Skeletal muscle satellite cell (primary cell): ENCODE data around the gene PID1.

ENCODE experiments used
- H3K27me3 ChIP-seq: 2 replicates; pipeline ENCODE4 v1.7.0; 2013; ENCODE audit warnings: low read length; ENCODE audit not compliant: control insufficient read depth, insufficient read depth
- H3K36me3 ChIP-seq: 2 replicates; pipeline ENCODE4 v1.7.0; 2013; ENCODE audit warnings: mild to moderate bottlenecking, control low read depth, low read length; ENCODE audit not compliant: insufficient read depth
- H3K4me1 ChIP-seq: 2 replicates; pipeline ENCODE4 v1.7.0; 2013; ENCODE audit warnings: low read length; ENCODE audit not compliant: control insufficient read depth, insufficient read depth
- H3K4me2 ChIP-seq: 2 replicates; pipeline ENCODE4 v1.7.0; 2013; ENCODE audit warnings: mild to moderate bottlenecking, low read length
- H3K4me3 ChIP-seq: 2 replicates; pipeline ENCODE4 v1.7.0; 2013; ENCODE audit warnings: low read length
- H3K9ac ChIP-seq: 2 replicates; pipeline ENCODE4 v1.7.0; 2013; ENCODE audit warnings: mild to moderate bottlenecking, low read depth, low read length, moderate library complexity
- H3K9me3 ChIP-seq: replicated peaks from 2 replicates; pipeline ENCODE4 v1.7.0; 2013; ENCODE audit warnings: mild to moderate bottlenecking, control low read depth, low read length

PID1 gene

DNA sequence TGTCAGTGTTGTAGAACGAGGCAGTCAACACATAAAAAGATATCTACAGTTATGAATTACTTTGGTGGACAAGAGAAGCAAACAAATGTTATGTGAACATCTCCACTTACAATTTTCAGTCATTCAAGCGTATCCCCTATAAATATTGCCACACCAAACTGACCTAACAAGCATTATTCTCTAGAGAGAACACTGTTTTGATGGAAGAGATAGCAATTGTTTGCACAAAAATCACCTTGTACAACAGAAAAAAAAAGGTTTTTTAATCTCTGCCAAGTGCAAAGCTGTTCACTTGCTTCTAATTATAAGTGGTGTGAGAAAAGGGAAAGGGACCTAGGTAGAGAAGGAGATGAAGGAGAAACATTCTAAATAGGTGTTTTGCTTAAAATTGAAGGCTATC, 33.8 kb downstream of the PID1 start:
- Histone ChIP-seq H3K27me3 (no peaks in the 10 kb centered on the region), H3K9ac (no peak overlapping the region), H3K4me1 (no peaks in the 10 kb centered on the region), H3K4me2 (no peak overlapping the region), H3K36me3 (no peaks in the 10 kb centered on the region), H3K4me3 (no peak overlapping the region), H3K9me3 (no peaks in the 10 kb centered on the region)

DNA sequence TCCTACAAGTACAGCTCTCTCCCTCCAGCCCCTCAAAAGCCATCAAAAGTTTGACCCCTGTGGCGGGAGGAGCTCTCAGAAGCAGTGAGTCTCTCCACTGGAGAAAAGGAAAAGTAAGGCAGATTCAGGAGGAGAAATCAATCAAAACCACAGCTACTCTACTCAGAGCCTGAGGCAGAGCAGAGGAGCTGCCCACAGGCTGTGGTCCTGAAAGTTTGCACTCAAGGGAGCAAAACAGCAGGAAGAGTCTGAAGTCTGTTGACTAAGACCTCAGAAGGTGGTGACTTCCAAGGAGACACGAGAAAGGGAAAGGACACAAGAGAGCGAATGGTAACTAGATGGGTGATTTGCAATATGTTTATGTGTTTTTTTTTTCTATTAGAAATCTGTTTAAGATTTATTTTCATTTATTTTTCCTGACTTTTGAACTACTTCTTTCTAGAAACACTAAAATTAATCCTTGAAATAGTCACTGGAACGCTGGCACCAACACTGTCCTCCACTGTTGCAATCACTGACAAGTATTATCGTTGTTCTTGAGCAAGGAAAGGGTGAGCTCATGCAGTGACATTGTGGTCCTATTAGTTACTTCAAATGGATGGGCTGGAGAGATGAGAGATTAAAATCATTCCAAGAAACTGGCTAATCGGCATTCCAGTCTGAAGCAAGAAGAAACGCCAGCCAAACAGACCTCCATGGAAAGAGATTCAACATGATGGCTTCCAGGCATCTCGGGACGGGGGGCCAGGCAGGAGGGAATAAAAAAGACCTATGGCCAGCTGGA, 35.8 kb downstream of the PID1 start:
- Histone ChIP-seq H3K36me3 (no peaks in the 10 kb centered on the region), H3K27me3 (no peaks in the 10 kb centered on the region), H3K4me1 (no peaks in the 10 kb centered on the region), H3K4me3 (no peak overlapping the region), H3K9ac (no peak overlapping the region), H3K9me3 (no peaks in the 10 kb centered on the region), H3K4me2 (no peak overlapping the region)

DNA sequence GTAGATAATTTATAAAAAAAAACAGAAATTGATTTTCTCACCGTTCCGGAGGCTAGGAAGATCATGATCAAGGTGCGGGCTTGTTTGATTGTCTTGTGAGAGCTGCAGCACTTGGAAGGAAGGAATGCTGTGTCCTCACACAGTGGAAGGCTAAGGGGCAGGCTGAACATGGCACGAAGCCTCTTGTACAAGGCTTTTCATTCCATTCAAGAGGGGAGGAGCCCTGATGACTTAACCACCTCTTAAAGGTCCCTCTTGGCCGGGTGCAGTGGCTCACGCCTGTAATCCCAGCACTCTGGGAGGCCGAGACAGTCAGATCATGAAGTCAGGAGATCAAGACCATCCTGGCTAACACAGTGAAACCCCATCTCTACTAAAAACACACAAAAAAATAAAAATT, 39.2 kb downstream of the PID1 start:
- no peaks in the 10 kb centered on the region for H3K9me3 ChIP-seq
- no peak overlapping the region for H3K4me2 ChIP-seq
- H3K4me3 ChIP-seq, result no peak overlapping the region
- no peaks in the 10 kb centered on the region for H3K36me3 ChIP-seq
- H3K9ac ChIP-seq, result no peak overlapping the region
- no peaks in the 10 kb centered on the region for H3K27me3 ChIP-seq
- H3K4me1 ChIP-seq, result no peaks in the 10 kb centered on the region

DNA sequence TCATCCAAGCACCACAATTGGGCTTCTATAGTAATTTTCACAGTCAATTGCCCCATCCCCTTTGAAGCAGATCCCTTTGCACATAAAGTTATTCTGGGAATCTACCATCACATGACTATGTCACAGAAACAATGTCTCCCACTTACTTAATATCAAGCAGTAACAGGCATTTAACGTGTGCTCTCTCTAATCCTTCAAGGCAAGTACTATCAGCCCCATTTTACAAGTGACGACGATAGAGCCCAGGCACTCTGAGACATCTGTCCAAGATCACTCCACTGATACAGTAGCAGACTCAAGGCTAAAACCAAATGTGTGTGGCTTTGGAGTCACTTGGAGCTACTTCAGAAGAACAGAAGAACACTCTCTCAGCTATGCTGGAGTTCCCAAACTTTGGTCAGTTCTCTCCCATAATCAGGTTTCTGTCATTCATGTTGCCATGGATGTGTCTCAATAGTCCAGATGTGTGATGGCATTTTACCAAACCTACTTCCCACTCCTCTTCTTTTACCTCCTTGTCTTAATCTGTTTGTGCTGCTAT, 39.7 kb downstream of the PID1 start:
- no peak overlapping the region for H3K4me2 ChIP-seq

DNA sequence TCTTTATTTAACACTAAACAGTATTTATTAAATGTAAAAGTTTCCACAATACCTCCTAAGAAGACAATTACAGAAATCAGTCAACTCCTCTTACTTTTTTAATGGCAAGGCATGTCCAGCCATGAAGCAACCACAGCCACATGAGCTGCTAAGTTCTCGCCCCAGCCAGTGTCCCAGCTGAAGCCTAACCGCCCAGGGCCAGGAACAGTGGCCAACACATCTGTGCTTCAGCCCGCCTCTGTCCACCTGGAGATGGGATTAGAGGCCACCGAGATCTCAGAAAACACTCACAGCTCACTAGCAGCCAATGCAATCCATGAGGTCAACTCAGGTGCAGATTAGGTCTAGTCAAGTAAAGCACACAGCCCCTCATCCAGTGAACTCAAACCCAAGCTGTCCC, 40.2 kb downstream of the PID1 start:
- Histone ChIP-seq H3K4me2 (no peak overlapping the region), H3K9me3 (no peaks in the 10 kb centered on the region)

More for the DNA sequence above, 39.7 kb downstream of the PID1 start:
- Histone ChIP-seq H3K36me3 (no peaks in the 10 kb centered on the region), H3K4me1 (no peaks in the 10 kb centered on the region), H3K9me3 (no peaks in the 10 kb centered on the region), H3K4me3 (no peak overlapping the region), H3K9ac (no peak overlapping the region), H3K27me3 (no peaks in the 10 kb centered on the region)

DNA sequence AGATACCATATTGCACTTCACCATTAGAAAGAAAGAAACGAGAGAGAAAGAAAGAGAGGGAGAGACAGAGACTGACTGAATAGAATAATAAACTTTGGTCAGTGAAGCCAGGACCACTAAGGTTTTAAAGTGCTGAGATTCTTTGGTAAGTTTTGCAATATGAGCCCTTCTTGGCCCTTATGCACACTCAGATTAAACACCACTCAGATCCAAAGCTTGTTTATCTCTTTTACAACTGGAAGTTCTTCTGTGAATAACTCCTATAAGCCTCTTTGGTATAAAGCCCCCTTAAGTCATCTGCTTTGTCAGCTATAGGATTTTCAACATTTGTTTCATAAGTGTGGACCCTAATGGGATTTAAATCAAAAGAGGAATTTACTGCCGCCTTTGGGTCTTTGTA, 40.8 kb downstream of the PID1 start:
- Histone ChIP-seq H3K36me3 (no peaks in the 10 kb centered on the region), H3K9ac (no peak overlapping the region), H3K27me3 (no peaks in the 10 kb centered on the region), H3K4me1 (no peaks in the 10 kb centered on the region), H3K4me3 (no peak overlapping the region), H3K4me2 (no peak overlapping the region), H3K9me3 (no peaks in the 10 kb centered on the region)

More for the DNA sequence above, 40.2 kb downstream of the PID1 start:
- Histone ChIP-seq H3K4me1 (no peaks in the 10 kb centered on the region), H3K9ac (no peak overlapping the region), H3K27me3 (no peaks in the 10 kb centered on the region), H3K36me3 (no peaks in the 10 kb centered on the region), H3K4me3 (no peak overlapping the region)

DNA sequence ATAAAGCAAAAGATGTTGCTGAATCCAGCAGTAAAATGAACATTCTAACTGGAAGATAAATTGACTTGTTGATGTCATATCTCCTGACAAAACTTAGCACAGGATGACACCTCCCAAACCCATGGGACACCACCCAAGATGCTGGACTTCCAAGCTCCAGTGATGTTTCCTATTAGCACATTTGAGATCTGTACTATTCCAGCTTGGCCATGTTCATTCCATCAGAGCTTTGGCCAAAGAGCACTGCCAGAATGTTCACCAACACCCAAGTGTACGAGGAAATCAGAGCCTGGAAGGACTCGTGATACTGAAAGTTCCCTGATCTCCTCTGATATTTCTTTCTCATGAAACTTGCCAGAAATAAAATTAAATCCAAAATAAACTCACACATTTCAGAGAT, 44.7 kb downstream of the PID1 start:
- no peaks in the 10 kb centered on the region for H3K27me3 ChIP-seq
- no peaks in the 10 kb centered on the region for H3K4me1 ChIP-seq
- H3K9me3 ChIP-seq, result no peaks in the 10 kb centered on the region
- H3K4me2 ChIP-seq, result no peak overlapping the region
- H3K36me3 ChIP-seq, result no peaks in the 10 kb centered on the region
- H3K4me3 ChIP-seq, result no peak overlapping the region
- no peak overlapping the region for H3K9ac ChIP-seq

DNA sequence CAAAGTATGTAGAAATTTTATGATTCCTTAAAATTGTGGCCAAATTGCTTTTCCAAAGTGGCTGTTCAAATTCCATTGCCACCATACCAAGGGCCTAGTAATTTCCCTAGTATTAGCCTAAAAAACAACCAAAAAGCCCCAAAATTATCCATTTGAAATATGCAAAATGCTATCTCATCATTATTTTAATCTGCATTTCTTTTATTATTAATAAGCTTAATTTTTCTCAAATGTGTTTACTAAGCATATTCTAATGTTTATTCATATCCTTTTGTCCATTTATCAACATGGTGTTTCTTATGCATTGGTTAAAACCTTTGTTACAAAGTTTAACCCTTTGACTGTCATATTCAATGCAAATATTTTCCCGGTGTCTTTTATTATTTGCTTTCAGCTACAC, 48.0 kb downstream of the PID1 start:
- H3K4me2 ChIP-seq, result no peak overlapping the region
- H3K27me3 ChIP-seq, result no peaks in the 10 kb centered on the region
- H3K9me3 ChIP-seq, result no peaks in the 10 kb centered on the region
- H3K9ac ChIP-seq, result no peak overlapping the region
- H3K36me3 ChIP-seq, result no peaks in the 10 kb centered on the region
- H3K4me1 ChIP-seq, result no peaks in the 10 kb centered on the region
- H3K4me3 ChIP-seq, result no peak overlapping the region

DNA sequence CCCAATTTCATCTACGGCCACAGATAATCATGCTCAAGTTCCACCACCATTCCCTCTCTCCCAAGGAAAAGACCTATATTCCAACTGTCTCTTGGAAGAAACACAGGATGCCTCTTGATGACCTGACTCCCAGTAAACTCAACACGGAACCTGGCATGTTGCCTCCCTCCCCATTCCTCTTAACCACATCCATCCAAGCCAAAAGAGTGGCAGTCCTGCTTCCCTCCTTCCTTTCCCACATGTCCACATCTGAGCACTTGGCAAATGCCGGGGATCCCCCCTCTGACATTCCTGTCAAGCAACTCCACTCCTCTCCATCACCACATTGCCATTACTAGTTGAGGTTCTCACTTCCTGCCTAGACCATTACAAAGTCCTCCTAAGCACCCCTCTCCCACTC, 49.4 kb downstream of the PID1 start:
- H3K9me3 ChIP-seq, result no peaks in the 10 kb centered on the region
- H3K36me3 ChIP-seq, result no peaks in the 10 kb centered on the region
- H3K4me3 ChIP-seq, result no peak overlapping the region
- H3K9ac ChIP-seq, result no peak overlapping the region
- no peaks in the 10 kb centered on the region for H3K27me3 ChIP-seq
- no peaks in the 10 kb centered on the region for H3K4me1 ChIP-seq
- H3K4me2 ChIP-seq, result no peak overlapping the region

DNA sequence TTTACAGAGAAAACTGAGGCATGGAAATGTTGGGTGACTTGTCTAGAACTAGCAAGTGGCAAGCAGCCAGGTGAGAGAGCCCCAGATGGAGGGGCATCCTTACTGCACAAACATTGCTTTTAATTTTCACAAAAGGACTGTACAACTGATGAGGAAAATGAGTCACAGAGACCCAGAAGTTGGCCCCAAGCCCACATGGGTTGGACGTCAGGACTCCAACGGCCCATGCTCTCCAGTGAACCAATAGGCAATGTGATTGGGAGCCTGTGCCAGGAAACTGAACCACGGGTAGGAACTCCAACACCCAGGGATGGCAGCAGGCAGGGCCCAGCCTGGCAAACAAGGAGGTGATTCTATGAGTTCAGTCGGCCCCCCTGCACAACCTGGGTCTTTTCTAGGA, 50.8 kb downstream of the PID1 start:
- no peak overlapping the region for H3K4me2 ChIP-seq
- H3K27me3 ChIP-seq, result no peaks in the 10 kb centered on the region
- H3K9me3 ChIP-seq, result no peaks in the 10 kb centered on the region
- H3K4me1 ChIP-seq, result no peaks in the 10 kb centered on the region
- H3K9ac ChIP-seq, result no peak overlapping the region
- no peaks in the 10 kb centered on the region for H3K36me3 ChIP-seq
- H3K4me3 ChIP-seq, result no peak overlapping the region

DNA sequence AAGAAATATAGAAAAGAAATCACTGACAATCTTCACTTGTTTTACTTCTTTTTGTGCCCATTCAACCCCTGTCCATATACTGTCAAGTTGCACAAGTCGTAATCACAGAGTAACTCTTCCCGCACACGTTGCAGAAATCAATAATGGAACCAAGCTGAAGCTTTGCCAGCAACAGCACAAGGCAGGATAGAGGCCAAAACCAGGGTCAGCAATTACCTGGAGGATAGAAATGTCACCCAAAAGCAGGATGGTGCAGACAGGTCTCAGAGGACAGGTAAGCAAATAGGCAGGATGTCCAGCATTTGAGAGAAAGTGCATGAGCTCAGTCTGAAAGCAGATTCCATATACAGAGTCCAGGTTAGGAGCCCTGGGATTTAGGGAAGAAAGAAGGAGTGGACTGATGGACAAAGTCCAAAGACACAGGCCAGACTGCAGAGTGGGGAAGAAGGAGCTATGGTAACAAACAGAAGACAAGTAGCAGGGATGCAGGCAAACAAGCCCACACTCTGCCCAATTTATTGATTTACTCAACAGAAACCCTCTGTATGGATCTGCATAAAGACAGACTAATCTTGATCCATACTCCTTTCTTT, 52.7 kb downstream of the PID1 start:
- no peaks in the 10 kb centered on the region for H3K4me1 ChIP-seq

DNA sequence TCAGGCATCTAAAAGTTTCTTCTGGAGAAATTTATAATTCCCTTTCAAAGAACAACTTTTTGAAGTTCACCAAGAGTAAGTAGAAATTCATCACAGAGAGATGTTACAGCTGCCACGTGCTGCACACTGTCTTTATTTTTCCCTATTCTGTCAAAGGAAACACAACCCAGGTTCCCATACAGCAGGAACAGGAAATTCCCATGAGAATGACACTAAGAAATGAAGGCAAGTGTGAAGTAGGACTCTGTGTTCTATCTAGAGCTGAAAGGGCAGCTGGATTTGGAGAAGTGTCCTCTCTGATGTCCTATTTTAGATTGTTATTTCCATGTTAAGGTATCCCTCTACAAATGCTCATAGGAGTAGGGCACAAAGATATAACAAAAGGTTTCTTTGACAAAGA, 58.8 kb downstream of the PID1 start:
- Histone ChIP-seq H3K27me3 (no peaks in the 10 kb centered on the region), H3K4me1 (no peaks in the 10 kb centered on the region), H3K36me3 (no peaks in the 10 kb centered on the region), H3K9ac (no peak overlapping the region), H3K9me3 (no peaks in the 10 kb centered on the region), H3K4me2 (no peak overlapping the region), H3K4me3 (no peak overlapping the region)

More for the DNA sequence above, 52.7 kb downstream of the PID1 start:
- no peaks in the 10 kb centered on the region for H3K36me3 ChIP-seq
- no peak overlapping the region for H3K4me3 ChIP-seq
- no peak overlapping the region for H3K4me2 ChIP-seq
- no peak overlapping the region for H3K9ac ChIP-seq
- H3K9me3 ChIP-seq, result no peaks in the 10 kb centered on the region
- no peaks in the 10 kb centered on the region for H3K27me3 ChIP-seq
